ENCODE measurements around the gene ECI1. TPM values are rescaled to one million over a fixed set of nuclear protein-coding genes. Genes with fewer than 3 reads are reported as not detected.

Gene ECI1
- total RNA-seq, 1 experiment from 2014 or later, result 140 TPM

- Histone ChIP-seq H3K36me3 (ENCODE audit: control insufficient read depth in 1 of 2, insufficient read depth in 2 of 2, low read length in 2 of 2) (no peaks in the 10 kb centered on the region), H3K9me2 (ENCODE audit: insufficient read depth) (no peaks in the 10 kb centered on the region), H3K27ac (ENCODE audit: low read depth, low read length) (no peak overlapping the region), H3K4me2 (ENCODE audit: low read length) (no peak overlapping the region), H3K9ac (ENCODE audit: low read length) (no peak overlapping the region), H4K20me1 (ENCODE audit: insufficient read depth) (no peaks in the 10 kb centered on the region), H3K9me3 (ENCODE audit: control insufficient read depth in 1 of 2, insufficient read depth in 1 of 2, low read depth in 1 of 2, low read length in 2 of 2) (no peaks in the 10 kb centered on the region), H3K4me3 (replicated peaks in 1 of 2; ENCODE audit: low read depth in 1 of 2, low read length in 2 of 2) (no peak overlapping the region), H3K4me1 (ENCODE audit: control insufficient read depth in 1 of 2, insufficient read depth in 2 of 2, low read length in 2 of 2) (peaks cover 4% of the 10 kb centered on the region in 2 experiments; a peak in 2 of 4 replicates), H3K79me2 (ENCODE audit: insufficient read depth, low read length) (no peaks in the 10 kb centered on the region), H3K27me3 (ENCODE audit: insufficient read depth, low read length) (no peaks in the 10 kb centered on the region), H2AFZ (ENCODE audit: low read depth, low read length, poor library complexity, severe bottlenecking) (no peak overlapping the region)
- CTCF ChIA-PET, result no interaction called here
- POLR2A ChIA-PET, result no interaction called here
- intact Hi-C loops (cut with micrococcal nuclease), result loop anchor here (10.0 kb wide), 1 partner anchor 127 kb away; the partner anchor contains the start of gene CCNF
- TF ChIP-seq, protein P1, sequence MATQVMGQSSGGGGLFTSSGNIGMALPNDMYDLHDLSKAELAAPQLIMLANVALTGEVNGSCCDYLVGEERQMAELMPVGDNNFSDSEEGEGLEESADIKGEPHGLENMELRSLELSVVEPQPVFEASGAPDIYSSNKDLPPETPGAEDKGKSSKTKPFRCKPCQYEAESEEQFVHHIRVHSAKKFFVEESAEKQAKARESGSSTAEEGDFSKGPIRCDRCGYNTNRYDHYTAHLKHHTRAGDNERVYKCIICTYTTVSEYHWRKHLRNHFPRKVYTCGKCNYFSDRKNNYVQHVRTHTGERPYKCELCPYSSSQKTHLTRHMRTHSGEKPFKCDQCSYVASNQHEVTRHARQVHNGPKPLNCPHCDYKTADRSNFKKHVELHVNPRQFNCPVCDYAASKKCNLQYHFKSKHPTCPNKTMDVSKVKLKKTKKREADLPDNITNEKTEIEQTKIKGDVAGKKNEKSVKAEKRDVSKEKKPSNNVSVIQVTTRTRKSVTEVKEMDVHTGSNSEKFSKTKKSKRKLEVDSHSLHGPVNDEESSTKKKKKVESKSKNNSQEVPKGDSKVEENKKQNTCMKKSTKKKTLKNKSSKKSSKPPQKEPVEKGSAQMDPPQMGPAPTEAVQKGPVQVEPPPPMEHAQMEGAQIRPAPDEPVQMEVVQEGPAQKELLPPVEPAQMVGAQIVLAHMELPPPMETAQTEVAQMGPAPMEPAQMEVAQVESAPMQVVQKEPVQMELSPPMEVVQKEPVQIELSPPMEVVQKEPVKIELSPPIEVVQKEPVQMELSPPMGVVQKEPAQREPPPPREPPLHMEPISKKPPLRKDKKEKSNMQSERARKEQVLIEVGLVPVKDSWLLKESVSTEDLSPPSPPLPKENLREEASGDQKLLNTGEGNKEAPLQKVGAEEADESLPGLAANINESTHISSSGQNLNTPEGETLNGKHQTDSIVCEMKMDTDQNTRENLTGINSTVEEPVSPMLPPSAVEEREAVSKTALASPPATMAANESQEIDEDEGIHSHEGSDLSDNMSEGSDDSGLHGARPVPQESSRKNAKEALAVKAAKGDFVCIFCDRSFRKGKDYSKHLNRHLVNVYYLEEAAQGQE (IDR thresholded peaks at IDR 0.05; ENCODE audit: low read depth), result no peak
- TF ChIP-seq ZFX (IDR thresholded peaks at IDR 0.05) (no peak), EZH2phosphoT487 (IDR thresholded peaks at IDR 0.05; ENCODE audit: borderline replicate concordance) (no peak), SIN3A (IDR thresholded peaks at IDR 0.05; ENCODE audit: low read depth) (no peak), POLR2AphosphoS5 (IDR thresholded peaks at IDR 0.05; ENCODE audit: low read depth, low read length) (no peak), JUND (IDR thresholded peaks at IDR 0.05) (no peak), POLR2A (IDR thresholded peaks at IDR 0.05; ENCODE audit: borderline replicate concordance, extremely low read depth, insufficient read depth, insufficient read length) (no peak), TCF7L2 (IDR thresholded peaks at IDR 0.05; ENCODE audit: borderline replicate concordance, extremely low read depth, insufficient read depth, insufficient read length) (no peak), RAD21 (IDR thresholded peaks at IDR 0.05; ENCODE audit: low read depth) (no peak), SP1 (IDR thresholded peaks at IDR 0.05; ENCODE audit: low read depth) (no peak), CEBPB (IDR thresholded peaks at IDR 0.05; ENCODE audit: low read depth) (no peak), EZH2 (IDR thresholded peaks at IDR 0.05) (no peak), EGR1 (IDR thresholded peaks at IDR 0.05; ENCODE audit: low read depth) (no peak), CBX3 (IDR thresholded peaks at IDR 0.05; ENCODE audit: low read depth) (no peak)
- TF ChIP-seq, protein P2, sequence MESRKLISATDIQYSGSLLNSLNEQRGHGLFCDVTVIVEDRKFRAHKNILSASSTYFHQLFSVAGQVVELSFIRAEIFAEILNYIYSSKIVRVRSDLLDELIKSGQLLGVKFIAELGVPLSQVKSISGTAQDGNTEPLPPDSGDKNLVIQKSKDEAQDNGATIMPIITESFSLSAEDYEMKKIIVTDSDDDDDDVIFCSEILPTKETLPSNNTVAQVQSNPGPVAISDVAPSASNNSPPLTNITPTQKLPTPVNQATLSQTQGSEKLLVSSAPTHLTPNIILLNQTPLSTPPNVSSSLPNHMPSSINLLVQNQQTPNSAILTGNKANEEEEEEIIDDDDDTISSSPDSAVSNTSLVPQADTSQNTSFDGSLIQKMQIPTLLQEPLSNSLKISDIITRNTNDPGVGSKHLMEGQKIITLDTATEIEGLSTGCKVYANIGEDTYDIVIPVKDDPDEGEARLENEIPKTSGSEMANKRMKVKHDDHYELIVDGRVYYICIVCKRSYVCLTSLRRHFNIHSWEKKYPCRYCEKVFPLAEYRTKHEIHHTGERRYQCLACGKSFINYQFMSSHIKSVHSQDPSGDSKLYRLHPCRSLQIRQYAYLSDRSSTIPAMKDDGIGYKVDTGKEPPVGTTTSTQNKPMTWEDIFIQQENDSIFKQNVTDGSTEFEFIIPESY (IDR thresholded peaks at IDR 0.05; ENCODE audit: extremely low read depth, insufficient replicate concordance, low read length), result no peak
- TF ChIP-seq, protein P3, sequence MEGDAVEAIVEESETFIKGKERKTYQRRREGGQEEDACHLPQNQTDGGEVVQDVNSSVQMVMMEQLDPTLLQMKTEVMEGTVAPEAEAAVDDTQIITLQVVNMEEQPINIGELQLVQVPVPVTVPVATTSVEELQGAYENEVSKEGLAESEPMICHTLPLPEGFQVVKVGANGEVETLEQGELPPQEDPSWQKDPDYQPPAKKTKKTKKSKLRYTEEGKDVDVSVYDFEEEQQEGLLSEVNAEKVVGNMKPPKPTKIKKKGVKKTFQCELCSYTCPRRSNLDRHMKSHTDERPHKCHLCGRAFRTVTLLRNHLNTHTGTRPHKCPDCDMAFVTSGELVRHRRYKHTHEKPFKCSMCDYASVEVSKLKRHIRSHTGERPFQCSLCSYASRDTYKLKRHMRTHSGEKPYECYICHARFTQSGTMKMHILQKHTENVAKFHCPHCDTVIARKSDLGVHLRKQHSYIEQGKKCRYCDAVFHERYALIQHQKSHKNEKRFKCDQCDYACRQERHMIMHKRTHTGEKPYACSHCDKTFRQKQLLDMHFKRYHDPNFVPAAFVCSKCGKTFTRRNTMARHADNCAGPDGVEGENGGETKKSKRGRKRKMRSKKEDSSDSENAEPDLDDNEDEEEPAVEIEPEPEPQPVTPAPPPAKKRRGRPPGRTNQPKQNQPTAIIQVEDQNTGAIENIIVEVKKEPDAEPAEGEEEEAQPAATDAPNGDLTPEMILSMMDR (IDR thresholded peaks at IDR 0.05 in 2 of 3, conservative IDR thresholded peaks at IDR 0.05 in 1 of 3; ENCODE audit: borderline replicate concordance in 1 of 3, insufficient read depth in 1 of 3, low read depth in 2 of 3, low read length in 2 of 3), result no peak
- TF ChIP-seq, protein P4, sequence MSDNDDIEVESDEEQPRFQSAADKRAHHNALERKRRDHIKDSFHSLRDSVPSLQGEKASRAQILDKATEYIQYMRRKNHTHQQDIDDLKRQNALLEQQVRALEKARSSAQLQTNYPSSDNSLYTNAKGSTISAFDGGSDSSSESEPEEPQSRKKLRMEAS (IDR thresholded peaks at IDR 0.05), result no peak
- TF ChIP-seq, protein P5, sequence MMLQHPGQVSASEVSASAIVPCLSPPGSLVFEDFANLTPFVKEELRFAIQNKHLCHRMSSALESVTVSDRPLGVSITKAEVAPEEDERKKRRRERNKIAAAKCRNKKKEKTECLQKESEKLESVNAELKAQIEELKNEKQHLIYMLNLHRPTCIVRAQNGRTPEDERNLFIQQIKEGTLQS (IDR thresholded peaks at IDR 0.05), result no peak
- RAD21 ChIA-PET (ENCODE audit: low non-redundant PET in 1 of 2, low total read pairs in 2 of 2, uncharacterized antibody in 2 of 2, unreplicated experiment in 2 of 2), result no interaction called here
- no TSS peak for BruUV-seq (replicated peaks)
- no peak for DNase-seq (ENCODE audit: low read depth, low spot score)
- no peak for ATAC-seq
These were observed 46.1 kb upstream of the ECI1 start for GRCh38 chr16:2297506-2297860.

Measured in HCT116 (cell line).